Activated T-cell treated with anti-CD3 and anti-CD28 coated beads, Interleukin-2, amount 50 U/mL, for 72 hours (primary cell): ENCODE data around the gene MORC3. TPM values are rescaled to one million over a fixed set of nuclear protein-coding genes. Genes with fewer than 3 reads are reported as not detected.

ENCODE experiments used
- ATAC-seq, 2 donors: fragments of 150-1000 bp; cut with Tn5 transposase; replicated peaks in 1 of 2; 2 replicates each; pipeline ENCODE4 v1.10.0; 2021; ENCODE audit warnings: moderate library complexity in 2 of 2, mild to moderate bottlenecking in 1 of 2
- DNase-seq, 2 donors: peaks; one replicate each; pipeline ENCODE4 v3.0.0; 2021 to 2022; ENCODE audit warnings: mixed read lengths in 1 of 2
- H3K27ac Mint-ChIP-seq: one replicate; pipeline ENCODE4 v1.8.0; 2022; ENCODE audit warnings: mild to moderate bottlenecking, moderate library complexity, mixed read lengths
- H3K27me3 Mint-ChIP-seq: one replicate; pipeline ENCODE4 v1.8.0; 2022; ENCODE audit warnings: low read depth, mixed read lengths
- H3K36me3 Mint-ChIP-seq, 2 donors: one replicate each; pipeline ENCODE4 v1.8.0; 2022; ENCODE audit warnings: mixed read lengths in 2 of 2, mild to moderate bottlenecking in 1 of 2; ENCODE audit not compliant: insufficient read depth in 2 of 2
- H3K4me1 Mint-ChIP-seq: one replicate; pipeline ENCODE4 v1.8.0; 2022; ENCODE audit warnings: low read depth, mixed read lengths
- H3K4me3 Mint-ChIP-seq, 2 donors: one replicate each; pipeline ENCODE4 v1.8.0; 2022; ENCODE audit warnings: mild to moderate bottlenecking in 2 of 2, mixed read lengths in 2 of 2, moderate library complexity in 2 of 2
- H3K9me3 Mint-ChIP-seq, 2 donors: one replicate each; pipeline ENCODE4 v1.8.0; 2022; ENCODE audit warnings: mixed read lengths in 2 of 2
- total RNA-seq, 2 donors: library from RNA; stranded (reverse); gene quantifications; one replicate each; pipeline ENCODE4 v1.2.3, GENCODE V29; 2022

Gene MORC3
- total RNA-seq, 2 donors from 2014 or later: 30.2 to 32.7 TPM

- DNase-seq (no peak), ATAC-seq (no peak)
- Mint-ChIP-seq H3K36me3 (no peaks in the 10 kb centered on the region), H3K27me3 (no peaks in the 10 kb centered on the region), H3K27ac (no peak overlapping the region), H3K4me3 (no peak overlapping the region), H3K4me1 (peaks cover 10% of the 10 kb centered on the region), H3K9me3 (no peaks in the 10 kb centered on the region)
Measured at GRCh38 chr21:36423771-36424433, 103.9 kb downstream of the MORC3 start.

GRCh38 chr21:36424592-36424991 lies 104.6 kb downstream of the MORC3 start:
- Mint-ChIP-seq H3K27me3 (no peaks in the 10 kb centered on the region), H3K9me3 (no peaks in the 10 kb centered on the region), H3K27ac (no peak overlapping the region), H3K4me1 (peaks cover 17% of the 10 kb centered on the region), H3K4me3 (no peak overlapping the region), H3K36me3 (no peaks in the 10 kb centered on the region)
- DNase-seq (no peak), ATAC-seq (no peak)

- H3K9me3 Mint-ChIP-seq: no peaks in the 10 kb centered on the region
- peaks cover 6% of the 10 kb centered on the region for H3K27me3 Mint-ChIP-seq
- H3K36me3 Mint-ChIP-seq: no peaks in the 10 kb centered on the region
- no peak for DNase-seq
- H3K4me1 Mint-ChIP-seq: peaks cover 24% of the 10 kb centered on the region
- no peak overlapping the region for H3K4me3 Mint-ChIP-seq
- no peak overlapping the region for H3K27ac Mint-ChIP-seq
- ATAC-seq: no peak
Measured at GRCh38 chr21:36425286-36425685, 105.3 kb downstream of the MORC3 start.

Other genes with a start within 250 kb of the MORC3 start
- gene CBR3, start 185.1 kb upstream of the MORC3 start, total RNA-seq: 10 to 100 TPM; 13.0 to 19.2 TPM
- gene DOP1B, start 163.4 kb upstream of the MORC3 start, total RNA-seq: 10 to 100 TPM; 18.6 to 20.1 TPM
- 10 to 100 TPM; 26.0 to 35.1 TPM for gene CHAF1B, start 65.2 kb downstream of the MORC3 start, total RNA-seq
- not detected for gene CLDN14, start 159.9 kb downstream of the MORC3 start, total RNA-seq